CD4-positive, alpha-beta T cell (primary cell): ENCODE results near the gene MGRN1. TPM values are rescaled to one million over a fixed set of nuclear protein-coding genes. Genes with fewer than 3 reads are reported as not detected.

Source experiments
- ATAC-seq: fragments of 200-7000 bp; cut with Tn5 transposase; one replicate; pipeline ENCODE4 v1.10.0; 2022; ENCODE audit warnings: mild to moderate bottlenecking; ENCODE audit not compliant: poor library complexity
- CTCF ChIA-PET: fragments of 350-600 bp; sonication (Branson Sonifier 250); formaldehyde crosslinking; loops from one replicate; lab custom pipeline; 2021; ENCODE audit warnings: antibody characterized with exemption, inconsistent platforms; lab: Charles Lee
- POLR2A ChIA-PET: fragments of 350-600 bp; sonication (Branson Sonifier 250); formaldehyde crosslinking; loops from one replicate; lab custom pipeline; 2021; ENCODE audit warnings: antibody characterized with exemption, inconsistent platforms; lab: Charles Lee
- DNase-seq, 14 experiments: peaks; one replicate each; pipeline ENCODE4 v3.0.0-alpha.2; 2013 to 2020; ENCODE audit warnings: mixed read lengths in 2 of 14
- H3K27ac ChIP-seq, 2 donors: one replicate each; pipeline versions ENCODE4 v1.5.1 to v1.7.0; 2013; ENCODE audit warnings: low read length in 2 of 2, low read depth in 1 of 2, mild to moderate bottlenecking in 1 of 2
- H3K27me3 ChIP-seq, 2 experiments: 1 replicate in 1 of 2; 2 replicates in 1 of 2; pipeline versions ENCODE4 v1.6.1 to v1.7.0; 2013; ENCODE audit warnings: low read length in 2 of 2, control low read depth in 1 of 2, mild to moderate bottlenecking in 1 of 2, moderate library complexity in 1 of 2; ENCODE audit not compliant: insufficient read depth in 2 of 2, control insufficient read depth in 1 of 2
- H3K36me3 ChIP-seq: one replicate; pipeline ENCODE4 v1.6.1; 2013; ENCODE audit warnings: low read length, control low read depth; ENCODE audit not compliant: insufficient read depth
- H3K4me1 ChIP-seq: one replicate; pipeline ENCODE4 v1.6.1; 2013; ENCODE audit warnings: low read length, control low read depth; ENCODE audit not compliant: insufficient read depth
- H3K4me3 ChIP-seq: one replicate; pipeline ENCODE4 v1.5.1; 2013; ENCODE audit warnings: mild to moderate bottlenecking, low read length, moderate library complexity
- H3K9me3 ChIP-seq, 2 experiments: 1 replicate in 1 of 2; 2 replicates in 1 of 2; pipeline versions ENCODE4 v1.6.1 to v1.7.0; 2013; ENCODE audit warnings: low read length in 2 of 2, mild to moderate bottlenecking in 2 of 2, control low read depth in 1 of 2, moderate library complexity in 1 of 2; ENCODE audit not compliant: control insufficient read depth in 1 of 2, insufficient read depth in 1 of 2
- H3K27ac Mint-ChIP-seq: one replicate; pipeline ENCODE4 v1.8.0; 2020; ENCODE audit warnings: mixed read lengths
- H3K27me3 Mint-ChIP-seq: one replicate; pipeline ENCODE4 v1.8.0; 2021; ENCODE audit warnings: mixed read lengths
- H3K36me3 Mint-ChIP-seq: one replicate; pipeline ENCODE4 v1.8.0; 2021; ENCODE audit warnings: low read depth, mixed read lengths
- H3K4me1 Mint-ChIP-seq: one replicate; pipeline ENCODE4 v1.8.0; 2021; ENCODE audit warnings: low read depth, mixed read lengths
- H3K4me3 Mint-ChIP-seq: one replicate; pipeline ENCODE4 v1.8.0; 2020; ENCODE audit warnings: mild to moderate bottlenecking, mixed read lengths
- H3K9me3 Mint-ChIP-seq: one replicate; pipeline ENCODE4 v1.8.0; 2020; ENCODE audit warnings: mixed read lengths
- intact Hi-C, 2 experiments: fragments of 100-400 bp; cut with DNase I in 1 of 2; cut with micrococcal nuclease in 1 of 2; formaldehyde crosslinking; loops; one replicate each; pipeline versions ENCODE4 v1.15.1 to v1.9.0; 2023 to 2025; cut with DNase I, micrococcal nuclease
- total RNA-seq, 174 experiments: library from RNA in 2 of 174; stranded (reverse) in 2 of 174; gene quantifications; one replicate each; pipeline ENCODE4 v1.2.3 and lab custom pipeline; 2021 to 2026
- TF ChIP-seq, protein P1 (sequence below): fragments of 200-600 bp; IDR thresholded peaks from one replicate; pipeline ENCODE4 v1.8.0; 2022; ENCODE audit warnings: antibody characterized with exemption, mild to moderate bottlenecking

Gene MGRN1
- total RNA-seq, 2 experiments from 2014 or later = 45.9 to 48.6 TPM

GRCh38 chr16:4718466-4718865 lies 93.8 kb downstream of the MGRN1 start:
- H3K4me1 Mint-ChIP-seq = no peaks in the 10 kb centered on the region
- TF ChIP-seq, protein P1, sequence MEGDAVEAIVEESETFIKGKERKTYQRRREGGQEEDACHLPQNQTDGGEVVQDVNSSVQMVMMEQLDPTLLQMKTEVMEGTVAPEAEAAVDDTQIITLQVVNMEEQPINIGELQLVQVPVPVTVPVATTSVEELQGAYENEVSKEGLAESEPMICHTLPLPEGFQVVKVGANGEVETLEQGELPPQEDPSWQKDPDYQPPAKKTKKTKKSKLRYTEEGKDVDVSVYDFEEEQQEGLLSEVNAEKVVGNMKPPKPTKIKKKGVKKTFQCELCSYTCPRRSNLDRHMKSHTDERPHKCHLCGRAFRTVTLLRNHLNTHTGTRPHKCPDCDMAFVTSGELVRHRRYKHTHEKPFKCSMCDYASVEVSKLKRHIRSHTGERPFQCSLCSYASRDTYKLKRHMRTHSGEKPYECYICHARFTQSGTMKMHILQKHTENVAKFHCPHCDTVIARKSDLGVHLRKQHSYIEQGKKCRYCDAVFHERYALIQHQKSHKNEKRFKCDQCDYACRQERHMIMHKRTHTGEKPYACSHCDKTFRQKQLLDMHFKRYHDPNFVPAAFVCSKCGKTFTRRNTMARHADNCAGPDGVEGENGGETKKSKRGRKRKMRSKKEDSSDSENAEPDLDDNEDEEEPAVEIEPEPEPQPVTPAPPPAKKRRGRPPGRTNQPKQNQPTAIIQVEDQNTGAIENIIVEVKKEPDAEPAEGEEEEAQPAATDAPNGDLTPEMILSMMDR = no peak
- H3K4me3 ChIP-seq = no peak overlapping the region
- H3K36me3 ChIP-seq = peaks cover 13% of the 10 kb centered on the region
- no peaks in the 10 kb centered on the region for H3K9me3 ChIP-seq
- no peak overlapping the region for H3K27ac Mint-ChIP-seq
- intact Hi-C loops = no loop called here
- H3K4me1 ChIP-seq = no peaks in the 10 kb centered on the region
- ChIA-PET CTCF (no interaction called here), POLR2A (no interaction called here)
- no peaks in the 10 kb centered on the region for H3K9me3 Mint-ChIP-seq
- no peak overlapping the region for H3K4me3 Mint-ChIP-seq
- H3K36me3 Mint-ChIP-seq = peaks cover 37% of the 10 kb centered on the region
- H3K27ac ChIP-seq = no peak overlapping the region
- H3K27me3 ChIP-seq = no peaks in the 10 kb centered on the region
- ATAC-seq = no peak
- no peak for DNase-seq
- H3K27me3 Mint-ChIP-seq = no peaks in the 10 kb centered on the region

- ATAC-seq (no peak), DNase-seq (no peak)
- Histone ChIP-seq H3K4me1 (no peaks in the 10 kb centered on the region), H3K4me3 (no peak overlapping the region), H3K27ac (no peak overlapping the region), H3K9me3 (no peaks in the 10 kb centered on the region), H3K27me3 (no peaks in the 10 kb centered on the region), H3K36me3 (peaks cover 34% of the 10 kb centered on the region)
- no peaks in the 10 kb centered on the region for H3K4me1 Mint-ChIP-seq
- no peak overlapping the region for H3K4me3 Mint-ChIP-seq
- CTCF ChIA-PET = no interaction called here
- TF ChIP-seq, protein P1 = no peak
- H3K27ac Mint-ChIP-seq = no peak overlapping the region
- H3K9me3 Mint-ChIP-seq = no peaks in the 10 kb centered on the region
- POLR2A ChIA-PET = no interaction called here
- intact Hi-C loops = no loop called here
- H3K27me3 Mint-ChIP-seq = no peaks in the 10 kb centered on the region
- H3K36me3 Mint-ChIP-seq = peaks cover 48% of the 10 kb centered on the region
These were observed 98.6 kb downstream of the MGRN1 start for GRCh38 chr16:4723071-4723767.

- Histone ChIP-seq H3K9me3 (no peaks in the 10 kb centered on the region), H3K36me3 (peaks cover 47% of the 10 kb centered on the region), H3K27me3 (no peaks in the 10 kb centered on the region), H3K27ac (no peak overlapping the region), H3K4me3 (no peak overlapping the region), H3K4me1 (no peaks in the 10 kb centered on the region)
- no peak overlapping the region for H3K27ac Mint-ChIP-seq
- ATAC-seq (no peak), DNase-seq (no peak)
- H3K36me3 Mint-ChIP-seq = peaks cover 50% of the 10 kb centered on the region
- H3K27me3 Mint-ChIP-seq = no peaks in the 10 kb centered on the region
- ChIA-PET POLR2A (interaction anchor here (1.2 kb wide), 1 partner anchor 9 kb away, joined by 3 read pairs; the partner anchor contains the start of genes ANKS3 and DNAAF8), CTCF (no interaction called here)
- no peak overlapping the region for H3K4me3 Mint-ChIP-seq
- intact Hi-C loops = no loop called here
- H3K9me3 Mint-ChIP-seq = no peaks in the 10 kb centered on the region
- H3K4me1 Mint-ChIP-seq = no peaks in the 10 kb centered on the region
- TF ChIP-seq, protein P1 = no peak
These were observed 100.1 kb downstream of the MGRN1 start for GRCh38 chr16:4724661-4725270.
